ENCODE measurements around the gene CA4.
"Not testable (repeated sequence)": the region's sequence is repeated elsewhere in the genome, so short reads cannot be mapped to it uniquely, and the experiment has no call there.

CA4 gene

GRCh38 chr17:60208302-60208701 is 58.5 kb downstream of the CA4 start:
- not testable (repeated sequence) for H3K9me2 ChIP-seq (replicated peaks; ENCODE audit: insufficient read depth, low read length); H3K27ac ChIP-seq (ENCODE audit: low read depth, low read length); H3K9ac ChIP-seq (ENCODE audit: low read length); H3K9me3 ChIP-seq (ENCODE audit: insufficient read depth, low read length); H3K4me3 ChIP-seq (ENCODE audit: insufficient read depth, low read length, poor library complexity, severe bottlenecking); H2AFZ ChIP-seq (ENCODE audit: low read depth, low read length, severe bottlenecking); H3K79me2 ChIP-seq (ENCODE audit: insufficient read depth, low read length); H3K4me2 ChIP-seq (ENCODE audit: low read depth, low read length, poor library complexity, severe bottlenecking); H4K20me1 ChIP-seq (ENCODE audit: low read depth, low read length); H3K27me3 ChIP-seq (ENCODE audit: low read length); H3K36me3 ChIP-seq (ENCODE audit: low read length); H3F3A ChIP-seq (ENCODE audit: insufficient read depth)

Measured in SU-DHL-6 (cell line).